Activated B cell treated with CpG ODN at 0.5 μM for 24 hours (primary cell): Measurements from ENCODE around the gene ADCY10. TPM values are rescaled to one million over a fixed set of nuclear protein-coding genes. Genes with fewer than 3 reads are reported as not detected.

Experiments
- ATAC-seq: fragments of 200-7000 bp; cut with Tn5 transposase; one replicate; pipeline ENCODE4 v1.10.0; 2021; ENCODE audit warnings: low read depth, mild to moderate bottlenecking, moderate library complexity
- CTCF ChIA-PET: fragments of 350-600 bp; sonication (Branson Sonifier 250); formaldehyde crosslinking; loops from one replicate; lab custom pipeline; 2021; ENCODE audit warnings: antibody characterized with exemption; lab: Charles Lee
- POLR2A ChIA-PET: fragments of 350-600 bp; sonication (Branson Sonifier 250); formaldehyde crosslinking; loops from one replicate; lab custom pipeline; 2021; ENCODE audit warnings: antibody characterized with exemption; lab: Charles Lee
- DNase-seq: peaks from one replicate; pipeline ENCODE4 v3.0.0; 2022
- H3K27ac Mint-ChIP-seq: one replicate; pipeline ENCODE4 v1.8.0; 2020; ENCODE audit warnings: mixed read lengths
- H3K27me3 Mint-ChIP-seq: one replicate; pipeline ENCODE4 v1.8.0; 2021; ENCODE audit warnings: mixed read lengths
- H3K36me3 Mint-ChIP-seq: one replicate; pipeline ENCODE4 v1.8.0; 2021; ENCODE audit warnings: low read depth, mixed read lengths
- H3K4me1 Mint-ChIP-seq: one replicate; pipeline ENCODE4 v1.8.0; 2021; ENCODE audit warnings: mixed read lengths
- H3K4me3 Mint-ChIP-seq: one replicate; pipeline ENCODE4 v1.8.0; 2020; ENCODE audit warnings: mild to moderate bottlenecking, mixed read lengths
- H3K9me3 Mint-ChIP-seq: one replicate; pipeline ENCODE4 v1.8.0; 2020; ENCODE audit warnings: mixed read lengths
- intact Hi-C: fragments of 100-400 bp; cut with micrococcal nuclease; formaldehyde crosslinking; loops from one replicate; pipeline ENCODE4 v1.15.1; 2024
- total RNA-seq: library from RNA; stranded (reverse); gene quantifications from 2 replicates; pipeline ENCODE4 v1.2.3, GENCODE V29; 2022
- TF ChIP-seq, protein P1 (sequence below): fragments of 200-600 bp; IDR thresholded peaks from one replicate; pipeline ENCODE4 v1.8.0; 2022; ENCODE audit warnings: antibody characterized with exemption, mild to moderate bottlenecking

Gene ADCY10
- total RNA-seq, 1 donor from 2014 or later: 0.20 TPM

GRCh38 chr1:167824163-167824794 is 89.7 kb downstream of the ADCY10 start:
- no peak for ATAC-seq
- Mint-ChIP-seq H3K27ac (no peak overlapping the region), H3K4me1 (peaks cover 8% of the 10 kb centered on the region), H3K36me3 (no peaks in the 10 kb centered on the region), H3K9me3 (no peaks in the 10 kb centered on the region), H3K27me3 (peaks cover 11% of the 10 kb centered on the region), H3K4me3 (no peak overlapping the region)
- ChIA-PET CTCF (no interaction called here), POLR2A (no interaction called here)
- intact Hi-C loops: no loop called here
- TF ChIP-seq, protein P1, sequence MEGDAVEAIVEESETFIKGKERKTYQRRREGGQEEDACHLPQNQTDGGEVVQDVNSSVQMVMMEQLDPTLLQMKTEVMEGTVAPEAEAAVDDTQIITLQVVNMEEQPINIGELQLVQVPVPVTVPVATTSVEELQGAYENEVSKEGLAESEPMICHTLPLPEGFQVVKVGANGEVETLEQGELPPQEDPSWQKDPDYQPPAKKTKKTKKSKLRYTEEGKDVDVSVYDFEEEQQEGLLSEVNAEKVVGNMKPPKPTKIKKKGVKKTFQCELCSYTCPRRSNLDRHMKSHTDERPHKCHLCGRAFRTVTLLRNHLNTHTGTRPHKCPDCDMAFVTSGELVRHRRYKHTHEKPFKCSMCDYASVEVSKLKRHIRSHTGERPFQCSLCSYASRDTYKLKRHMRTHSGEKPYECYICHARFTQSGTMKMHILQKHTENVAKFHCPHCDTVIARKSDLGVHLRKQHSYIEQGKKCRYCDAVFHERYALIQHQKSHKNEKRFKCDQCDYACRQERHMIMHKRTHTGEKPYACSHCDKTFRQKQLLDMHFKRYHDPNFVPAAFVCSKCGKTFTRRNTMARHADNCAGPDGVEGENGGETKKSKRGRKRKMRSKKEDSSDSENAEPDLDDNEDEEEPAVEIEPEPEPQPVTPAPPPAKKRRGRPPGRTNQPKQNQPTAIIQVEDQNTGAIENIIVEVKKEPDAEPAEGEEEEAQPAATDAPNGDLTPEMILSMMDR: no peak
- no peak for DNase-seq

GRCh38 chr1:167821969-167822685 is 91.8 kb downstream of the ADCY10 start:
- no peak for ATAC-seq
- Mint-ChIP-seq H3K27ac (no peak overlapping the region), H3K4me3 (no peak overlapping the region), H3K4me1 (peaks cover 8% of the 10 kb centered on the region), H3K9me3 (no peaks in the 10 kb centered on the region), H3K27me3 (peaks cover 11% of the 10 kb centered on the region), H3K36me3 (no peaks in the 10 kb centered on the region)
- POLR2A ChIA-PET: no interaction called here
- DNase-seq: no peak
- CTCF ChIA-PET: no interaction called here
- intact Hi-C loops: no loop called here
- TF ChIP-seq, protein P1: no peak

GRCh38 chr1:167821356-167821685 is 92.6 kb downstream of the ADCY10 start:
- ATAC-seq (no peak), DNase-seq (no peak)
- Mint-ChIP-seq H3K36me3 (no peaks in the 10 kb centered on the region), H3K4me3 (no peak overlapping the region), H3K27ac (no peak overlapping the region), H3K27me3 (peaks cover 11% of the 10 kb centered on the region), H3K9me3 (no peaks in the 10 kb centered on the region), H3K4me1 (peaks cover 8% of the 10 kb centered on the region)
- TF ChIP-seq, protein P1: no peak
- intact Hi-C loops: no loop called here
- ChIA-PET CTCF (no interaction called here), POLR2A (no interaction called here)

GRCh38 chr1:167820684-167821355 is 93.1 kb downstream of the ADCY10 start:
- DNase-seq (no peak), ATAC-seq (no peak)
- peaks cover 8% of the 10 kb centered on the region for H3K4me1 Mint-ChIP-seq
- no peak overlapping the region for H3K27ac Mint-ChIP-seq
- ChIA-PET POLR2A (no interaction called here), CTCF (no interaction called here)
- intact Hi-C loops: no loop called here
- no peak overlapping the region for H3K4me3 Mint-ChIP-seq
- peaks cover 11% of the 10 kb centered on the region for H3K27me3 Mint-ChIP-seq
- H3K36me3 Mint-ChIP-seq: no peaks in the 10 kb centered on the region
- H3K9me3 Mint-ChIP-seq: peaks cover 2% of the 10 kb centered on the region
- TF ChIP-seq, protein P1: no peak
